Measurements from ENCODE around the gene UNC93B1.

GRCh38 chr11:68031144-68031464 lies 27.2 kb upstream of the UNC93B1 start:
- no peak for TF ChIP-seq CTCF (IDR thresholded peaks at IDR 0.05)
- no peak for TF ChIP-seq POLR2AphosphoS5 (IDR thresholded peaks at IDR 0.05)
